CD14-positive monocyte (primary cell): ENCODE results near the gene TSC22D1. TPM values are rescaled to one million over a fixed set of nuclear protein-coding genes. Genes with fewer than 3 reads are reported as not detected.

Experiments used
- DNase-seq, 3 donors: peaks; one replicate each; pipeline ENCODE4 v3.0.0-alpha.2; 2011 to 2022
- H2AFZ ChIP-seq: 2 replicates; pipeline ENCODE4 v1.6.0; 2012; ENCODE audit warnings: mild to moderate bottlenecking, low read depth, low read length, inconsistent platforms; ENCODE audit not compliant: insufficient read depth, poor library complexity, severe bottlenecking
- H3K27ac ChIP-seq, 2 donors: 1 replicate in 1 of 2; 2 replicates in 1 of 2; pipeline ENCODE4 v1.5.1; 2012 to 2013; ENCODE audit warnings: low read length in 2 of 2, control low read depth in 1 of 2, inconsistent platforms in 1 of 2, low read depth in 1 of 2, mild to moderate bottlenecking in 1 of 2
- H3K27me3 ChIP-seq, 2 donors: one replicate each; pipeline versions ENCODE4 v1.6.0 to v1.6.1; 2011 to 2013; ENCODE audit warnings: low read length in 2 of 2; ENCODE audit not compliant: control insufficient read depth in 2 of 2, insufficient read depth in 2 of 2
- H3K36me3 ChIP-seq, 2 donors: replicated peaks in 1 of 2; 1 replicate in 1 of 2; 2 replicates in 1 of 2; pipeline versions ENCODE4 v1.5.1 to v1.6.1; 2012 to 2013; ENCODE audit warnings: low read length in 2 of 2, control low read depth in 1 of 2, inconsistent platforms in 1 of 2, mild to moderate bottlenecking in 1 of 2; ENCODE audit not compliant: insufficient read depth in 2 of 2, control insufficient read depth in 1 of 2
- H3K4me1 ChIP-seq, 2 donors: 1 replicate in 1 of 2; 2 replicates in 1 of 2; pipeline versions ENCODE4 v1.5.1 to v1.6.1; 2012 to 2013; ENCODE audit warnings: low read length in 2 of 2, control low read depth in 1 of 2, inconsistent platforms in 1 of 2, mild to moderate bottlenecking in 1 of 2, moderate library complexity in 1 of 2; ENCODE audit not compliant: insufficient read depth in 2 of 2, control insufficient read depth in 1 of 2
- H3K4me2 ChIP-seq: replicated peaks from 2 replicates; pipeline ENCODE3; 2012; ENCODE audit warnings: low read length, moderate library complexity, mild to moderate bottlenecking; ENCODE audit not compliant: poor library complexity, severe bottlenecking; ENCODE audit errors: extremely low read depth
- H3K4me3 ChIP-seq, 3 experiments: fragments of 200-600 bp in 1 of 3; sonication (generic) in 1 of 3; replicated peaks in 1 of 3; 1 replicate in 2 of 3; 2 replicates in 1 of 3; pipeline ENCODE4 v1.5.1; 2011 to 2013; ENCODE audit warnings: low read length in 3 of 3, mild to moderate bottlenecking in 3 of 3, control low read depth in 2 of 3, low read depth in 2 of 3, inconsistent platforms in 1 of 3, moderate library complexity in 1 of 3
- H3K79me2 ChIP-seq: 2 replicates; pipeline ENCODE4 v1.6.0; 2012; ENCODE audit warnings: mild to moderate bottlenecking, control low read depth, inconsistent platforms, low read length, moderate library complexity; ENCODE audit not compliant: insufficient read depth
- H3K9ac ChIP-seq: 2 replicates; pipeline ENCODE4 v1.6.0; 2017; ENCODE audit warnings: low read length, mild to moderate bottlenecking; ENCODE audit not compliant: insufficient read depth, poor library complexity, severe bottlenecking
- H3K9me3 ChIP-seq, 2 donors: replicated peaks in 1 of 2; 1 replicate in 1 of 2; 2 replicates in 1 of 2; pipeline versions ENCODE4 v1.5.1 to v1.6.1; 2012 to 2013; ENCODE audit warnings: low read length in 2 of 2, control low read depth in 1 of 2; ENCODE audit not compliant: control insufficient read depth in 1 of 2, insufficient read depth in 1 of 2
- H4K20me1 ChIP-seq: 2 replicates; pipeline ENCODE4 v1.6.0; 2012; ENCODE audit warnings: mild to moderate bottlenecking, low read length, control low read depth, moderate library complexity; ENCODE audit not compliant: insufficient read depth
- H3K27ac Mint-ChIP-seq, 7 donors: one replicate each; pipeline ENCODE4 v1.8.0; 2020; ENCODE audit warnings: mild to moderate bottlenecking in 7 of 7, mixed read lengths in 7 of 7, moderate library complexity in 6 of 7, inconsistent platforms in 2 of 7
- H3K27me3 Mint-ChIP-seq, 3 donors: one replicate each; pipeline ENCODE4 v1.8.0; 2021 to 2022; ENCODE audit warnings: low read depth in 3 of 3, mild to moderate bottlenecking in 3 of 3, mixed read lengths in 3 of 3, moderate library complexity in 3 of 3, inconsistent platforms in 1 of 3
- H3K36me3 Mint-ChIP-seq, 2 donors: one replicate each; pipeline ENCODE4 v1.8.0; 2020; ENCODE audit warnings: mixed read lengths in 2 of 2, inconsistent platforms in 1 of 2, mild to moderate bottlenecking in 1 of 2
- H3K4me1 Mint-ChIP-seq: one replicate; pipeline ENCODE4 v1.8.0; 2020; ENCODE audit warnings: mild to moderate bottlenecking, mixed read lengths
- H3K4me3 Mint-ChIP-seq, 2 donors: one replicate each; pipeline ENCODE4 v1.8.0; 2020; ENCODE audit warnings: mild to moderate bottlenecking in 2 of 2, mixed read lengths in 2 of 2, moderate library complexity in 1 of 2
- H3K9me3 Mint-ChIP-seq, 7 donors: one replicate each; pipeline ENCODE4 v1.8.0; 2020 to 2022; ENCODE audit warnings: mixed read lengths in 7 of 7, mild to moderate bottlenecking in 6 of 7, moderate library complexity in 6 of 7, inconsistent platforms in 2 of 7
- WGBS: methylation state at CpG from one replicate; pipeline ENCODE4 v1.1.5; 2013; ENCODE audit warnings: missing lambda C conversion rate; ENCODE audit not compliant: insufficient coverage; 5-methylcytosine and 5-hydroxymethylcytosine counted together
- intact Hi-C, 2 donors: fragments of 100-400 bp; cut with micrococcal nuclease; formaldehyde crosslinking; loops; one replicate each; pipeline versions ENCODE4 v1.15.0 to v1.15.1; 2023
- polyA plus RNA-seq, 3 donors: library from polyadenylated mRNA; depleted of rRNA in 1 of 3; unstranded in 2 of 3; stranded (reverse) in 1 of 3; fragments of 300-500 nt in 2 of 3; fragments of >200 nt in 1 of 3; fragmentation: Illumina TruSeq in 2 of 3; gene quantifications; 1 replicate in 2 of 3; 2 replicates in 1 of 3; pipeline ENCODE4 v1.2.3, GENCODE V29; 2012 to 2021
- TF ChIP-seq, protein P1 (sequence below): fragments of 200-600 bp; IDR thresholded peaks from one replicate; pipeline ENCODE4 v1.8.0; 2022; ENCODE audit warnings: antibody characterized with exemption, mild to moderate bottlenecking

Gene TSC22D1
- polyA plus RNA-seq, 3 donors, result 1.9 to 10.4 (median 3.1) TPM

DNA sequence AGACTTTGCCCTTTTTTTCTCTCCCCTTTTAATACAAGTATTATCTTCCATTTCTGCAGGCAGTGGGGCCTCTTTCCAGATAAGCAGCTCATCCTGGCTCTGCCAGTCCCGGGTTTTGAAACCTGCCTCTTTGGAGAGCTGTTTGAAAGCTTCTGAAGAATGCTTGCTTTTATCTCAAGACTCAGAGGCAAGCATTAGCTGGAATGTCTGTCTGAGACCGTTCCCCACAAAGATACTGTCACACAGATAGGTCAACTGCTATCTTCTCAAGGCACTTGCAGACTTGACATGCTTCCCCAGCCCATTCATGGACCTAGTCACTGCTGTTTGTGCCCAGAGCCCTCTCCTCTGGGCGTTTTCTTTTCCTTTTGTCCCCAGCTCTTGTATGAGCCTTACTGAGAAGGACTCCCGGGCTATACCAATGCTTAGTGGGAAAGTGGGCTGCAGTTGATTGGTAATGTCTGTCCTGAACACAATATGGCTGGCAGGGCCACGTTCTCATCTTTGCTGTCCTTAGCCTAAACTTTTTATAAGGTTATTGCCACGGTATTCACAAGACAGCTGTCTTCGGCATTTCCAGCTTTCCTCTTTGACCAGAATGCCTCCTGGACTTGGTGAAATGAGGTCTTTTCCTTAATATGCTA is 189.1 kb downstream of the TSC22D1 start:
- Histone ChIP-seq H3K27ac (no peak overlapping the region), H3K27me3 (no peaks in the 10 kb centered on the region), H4K20me1 (no peaks in the 10 kb centered on the region), H2AFZ (no peak overlapping the region), H3K4me1 (no peaks in the 10 kb centered on the region), H3K9ac (no peak overlapping the region), H3K4me2 (no peak overlapping the region), H3K4me3 (no peak overlapping the region), H3K79me2 (no peaks in the 10 kb centered on the region), H3K36me3 (no peaks in the 10 kb centered on the region), H3K9me3 (no peaks in the 10 kb centered on the region)
- Mint-ChIP-seq H3K4me3 (no peak overlapping the region), H3K4me1 (peaks cover 15% of the 10 kb centered on the region), H3K27me3 (peaks cover 3 to 7% (median 4%) of the 10 kb centered on the region in 3 donors), H3K36me3 (no peaks in the 10 kb centered on the region), H3K9me3 (no peaks in the 10 kb centered on the region), H3K27ac (no peak overlapping the region)
- 80% methylated on average over 5 of the region's 7 CpGs for WGBS
- intact Hi-C loops, result no loop called here
- TF ChIP-seq, protein P1, sequence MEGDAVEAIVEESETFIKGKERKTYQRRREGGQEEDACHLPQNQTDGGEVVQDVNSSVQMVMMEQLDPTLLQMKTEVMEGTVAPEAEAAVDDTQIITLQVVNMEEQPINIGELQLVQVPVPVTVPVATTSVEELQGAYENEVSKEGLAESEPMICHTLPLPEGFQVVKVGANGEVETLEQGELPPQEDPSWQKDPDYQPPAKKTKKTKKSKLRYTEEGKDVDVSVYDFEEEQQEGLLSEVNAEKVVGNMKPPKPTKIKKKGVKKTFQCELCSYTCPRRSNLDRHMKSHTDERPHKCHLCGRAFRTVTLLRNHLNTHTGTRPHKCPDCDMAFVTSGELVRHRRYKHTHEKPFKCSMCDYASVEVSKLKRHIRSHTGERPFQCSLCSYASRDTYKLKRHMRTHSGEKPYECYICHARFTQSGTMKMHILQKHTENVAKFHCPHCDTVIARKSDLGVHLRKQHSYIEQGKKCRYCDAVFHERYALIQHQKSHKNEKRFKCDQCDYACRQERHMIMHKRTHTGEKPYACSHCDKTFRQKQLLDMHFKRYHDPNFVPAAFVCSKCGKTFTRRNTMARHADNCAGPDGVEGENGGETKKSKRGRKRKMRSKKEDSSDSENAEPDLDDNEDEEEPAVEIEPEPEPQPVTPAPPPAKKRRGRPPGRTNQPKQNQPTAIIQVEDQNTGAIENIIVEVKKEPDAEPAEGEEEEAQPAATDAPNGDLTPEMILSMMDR, result no peak
- DNase-seq, result no peak

DNA sequence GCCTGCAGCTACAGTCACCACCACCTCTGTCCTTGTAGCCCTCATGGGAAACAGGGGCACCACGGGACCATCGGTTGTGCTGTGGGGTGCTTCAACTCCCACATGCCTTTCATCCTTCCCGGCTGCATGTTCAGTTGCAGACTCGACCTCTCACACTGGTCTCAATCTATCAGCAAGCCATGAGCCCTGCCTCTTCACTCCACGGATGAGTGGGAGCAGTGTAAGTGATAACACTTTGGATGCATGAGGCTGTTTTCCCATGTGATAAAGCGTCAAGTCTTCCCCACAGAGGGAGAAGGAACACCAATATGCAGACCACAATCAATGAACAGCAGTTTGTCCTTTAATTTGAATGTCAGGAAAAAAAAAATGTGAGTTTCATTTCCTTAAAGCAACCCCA is 190.3 kb downstream of the TSC22D1 start:
- WGBS, result no CpG with 5 or more reads among the region's 6 CpGs
- Mint-ChIP-seq H3K9me3 (no peaks in the 10 kb centered on the region), H3K36me3 (no peaks in the 10 kb centered on the region), H3K27me3 (peaks cover 3 to 5% (median 4%) of the 10 kb centered on the region in 3 donors), H3K4me1 (peaks cover 15% of the 10 kb centered on the region), H3K27ac (peak overlapping the region in 1 of 7 donors; percentile 73), H3K4me3 (no peak overlapping the region)
- no peak overlapping the region for H3K4me3 ChIP-seq
- no peak for DNase-seq
- no peaks in the 10 kb centered on the region for H3K4me1 ChIP-seq
- H3K27ac ChIP-seq, result no peak overlapping the region
- TF ChIP-seq, protein P1, result no peak
- H3K9me3 ChIP-seq, result no peaks in the 10 kb centered on the region
- intact Hi-C loops, result no loop called here
- no peak overlapping the region for H2AFZ ChIP-seq
- no peaks in the 10 kb centered on the region for H3K79me2 ChIP-seq
- no peaks in the 10 kb centered on the region for H4K20me1 ChIP-seq
- H3K9ac ChIP-seq, result no peak overlapping the region
- H3K4me2 ChIP-seq, result no peak overlapping the region
- no peaks in the 10 kb centered on the region for H3K27me3 ChIP-seq
- H3K36me3 ChIP-seq, result no peaks in the 10 kb centered on the region
